Caco-2 (cell line): ENCODE measurements around the gene FGR. TPM values are rescaled to one million over a fixed set of nuclear protein-coding genes. Genes with fewer than 3 reads are reported as not detected.

Experiments used
- BruUV-seq: library from RNA; stranded (reverse); fragments of 400-500 nt; replicated peaks from 2 replicates; lab custom pipeline; 2021; lab: Mats Ljungman, UMichigan
- CTCF ChIA-PET: fragments of 300-600 bp; sonication (Branson Sonifier 250); formaldehyde crosslinking; loops from one replicate; lab custom pipeline; 2022; ENCODE audit warnings: antibody characterized with exemption; lab: Charles Lee
- POLR2A ChIA-PET: fragments of 300-600 bp; sonication (Branson Sonifier 250); formaldehyde crosslinking; loops from one replicate; lab custom pipeline; 2022; ENCODE audit warnings: antibody characterized with exemption; lab: Charles Lee
- DNase-seq, 2 experiments: peaks; one replicate each; pipeline versions ENCODE4 v3.0.0 to v3.0.0-alpha.2; 2020 to 2022
- H3K27me3 ChIP-seq: replicated peaks from 2 replicates; pipeline ENCODE4 v1.6.0; 2011; ENCODE audit warnings: low read length; ENCODE audit not compliant: control insufficient read depth, insufficient read depth
- H3K36me3 ChIP-seq: 2 replicates; pipeline ENCODE4 v1.5.1; 2011; ENCODE audit warnings: low read length; ENCODE audit not compliant: control insufficient read depth, insufficient read depth
- H3K4me1 ChIP-seq: fragments of 250-450 bp; sonication (Bioruptor Pico); 2 replicates; pipeline ENCODE4 v1.5.1; 2020; ENCODE audit warnings: mild to moderate bottlenecking
- H3K4me3 ChIP-seq: 2 replicates; pipeline ENCODE4 v1.5.1; 2011; ENCODE audit warnings: low read depth, mild to moderate bottlenecking, control low read depth, low read length
- H3K9me3 ChIP-seq: fragments of 250-450 bp; sonication (Bioruptor Pico); 2 replicates; pipeline ENCODE4 v1.5.1; 2020; ENCODE audit warnings: mild to moderate bottlenecking, moderate library complexity
- H3K27ac Mint-ChIP-seq: one replicate; pipeline ENCODE4 v1.8.0; 2022; ENCODE audit warnings: mixed read lengths; ENCODE audit not compliant: unreplicated experiment
- H3K27me3 Mint-ChIP-seq: one replicate; pipeline ENCODE4 v1.8.0; 2022; ENCODE audit warnings: mixed read lengths; ENCODE audit not compliant: insufficient read depth, unreplicated experiment
- H3K36me3 Mint-ChIP-seq: one replicate; pipeline ENCODE4 v1.8.0; 2022; ENCODE audit warnings: mild to moderate bottlenecking, mixed read lengths; ENCODE audit not compliant: insufficient read depth, unreplicated experiment
- H3K4me1 Mint-ChIP-seq: one replicate; pipeline ENCODE4 v1.8.0; 2022; ENCODE audit warnings: low read depth, mixed read lengths; ENCODE audit not compliant: unreplicated experiment
- H3K4me3 Mint-ChIP-seq: one replicate; pipeline ENCODE4 v1.8.0; 2022; ENCODE audit warnings: mild to moderate bottlenecking, moderate library complexity, mixed read lengths; ENCODE audit not compliant: unreplicated experiment
- H3K9me3 Mint-ChIP-seq: one replicate; pipeline ENCODE4 v1.8.0; 2022; ENCODE audit warnings: mixed read lengths; ENCODE audit not compliant: unreplicated experiment
- intact Hi-C: fragments of 100-400 bp; cut with micrococcal nuclease; formaldehyde crosslinking; loops from one replicate; pipeline ENCODE4 v1.10.0; 2022; ENCODE audit not compliant: unreplicated experiment
- total RNA-seq: library from RNA; stranded (reverse); gene quantifications from 2 replicates; pipeline ENCODE4 v1.2.3, GENCODE V29; 2022
- TF ChIP-seq, protein P1 (sequence below), 2 experiments: fragments of 200-600 bp in 1 of 2; IDR thresholded peaks; 1 replicate in 1 of 2; 2 replicates in 1 of 2; pipeline versions ENCODE4 v1.5.1 to v1.8.0; 2011 to 2022; ENCODE audit warnings: antibody characterized with exemption in 1 of 2, control low read depth in 1 of 2, inconsistent platforms in 1 of 2, low read depth in 1 of 2, low read length in 1 of 2, mild to moderate bottlenecking in 1 of 2, moderate library complexity in 1 of 2; ENCODE audit not compliant: insufficient read depth in 1 of 2, severe bottlenecking in 1 of 2, unreplicated experiment in 1 of 2

FGR gene
- total RNA-seq, 1 experiment from 2014 or later, result not detected

DNA sequence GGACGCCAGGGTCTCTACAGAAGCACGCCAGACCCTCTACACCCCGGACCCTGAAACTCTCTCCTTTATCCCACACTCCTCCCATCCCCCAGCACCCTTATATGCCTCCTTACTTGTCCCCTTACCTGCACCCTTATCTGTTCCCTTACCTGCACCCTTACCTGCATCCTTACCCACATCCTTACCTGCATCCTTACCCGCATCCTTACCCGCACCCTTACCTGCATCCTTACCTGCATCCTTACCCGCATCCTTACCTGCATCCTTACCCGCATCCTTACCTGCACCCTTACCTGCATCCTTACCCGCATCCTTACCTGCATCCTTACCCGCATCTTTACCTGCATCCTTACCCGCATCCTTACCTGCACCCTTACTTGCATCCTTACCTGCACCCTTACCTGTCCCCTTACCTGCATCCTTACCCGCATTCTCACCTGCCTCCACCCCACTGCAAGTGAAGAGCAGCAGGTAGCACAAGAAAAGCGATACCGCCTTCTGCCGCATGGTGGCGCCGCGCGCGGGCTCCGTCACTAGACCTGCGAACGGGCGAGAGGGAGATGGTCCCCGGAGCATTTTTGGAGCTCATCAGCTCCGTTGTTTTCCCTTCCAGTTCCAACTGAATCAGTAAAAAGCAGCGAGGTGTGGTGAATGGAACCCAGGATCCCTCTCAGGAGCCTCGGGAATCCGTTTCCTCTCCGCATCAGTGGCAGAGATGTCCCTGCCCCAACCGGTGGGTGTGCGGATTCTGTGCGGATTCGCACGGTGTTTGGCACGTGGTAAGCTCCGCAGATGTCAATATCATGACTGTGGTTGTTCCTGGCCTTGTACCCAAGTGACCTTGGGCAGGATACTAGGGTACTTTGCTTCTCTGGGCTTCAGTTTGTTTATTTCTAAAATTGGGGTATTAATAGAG, 34.1 kb upstream of the FGR start:
- H3K4me3 Mint-ChIP-seq, result peak overlapping the region; percentile 53
- peaks cover 12% of the 10 kb centered on the region for H3K4me1 ChIP-seq
- DNase-seq, result peak; percentile 69 to 86
- H3K36me3 ChIP-seq, result no peaks in the 10 kb centered on the region
- intact Hi-C loops, result no loop called here
- H3K4me3 ChIP-seq, result peak overlapping the region; percentile 18; the same call in 1 of the 2 replicates
- no TSS peak for BruUV-seq
- H3K9me3 ChIP-seq, result no peaks in the 10 kb centered on the region
- CTCF ChIA-PET, result interaction anchor here (0.6 to 1.6 kb wide), 13 partner anchors 10 to 201 kb away, joined by 3 to 11 read pairs (median 4); partner anchors contain the start of gene FAM76A
- POLR2A ChIA-PET, result interaction anchor here (1.3 kb wide), 1 partner anchor 56 kb away, joined by 9 read pairs; the partner anchor contains the start of gene FAM76A
- H3K27me3 ChIP-seq, result no peaks in the 10 kb centered on the region
- peaks cover 5% of the 10 kb centered on the region for H3K36me3 Mint-ChIP-seq
- no peaks in the 10 kb centered on the region for H3K27me3 Mint-ChIP-seq
- H3K27ac Mint-ChIP-seq, result no peak overlapping the region
- no peaks in the 10 kb centered on the region for H3K9me3 Mint-ChIP-seq
- peaks cover 6% of the 10 kb centered on the region for H3K4me1 Mint-ChIP-seq
- TF ChIP-seq, protein P1, sequence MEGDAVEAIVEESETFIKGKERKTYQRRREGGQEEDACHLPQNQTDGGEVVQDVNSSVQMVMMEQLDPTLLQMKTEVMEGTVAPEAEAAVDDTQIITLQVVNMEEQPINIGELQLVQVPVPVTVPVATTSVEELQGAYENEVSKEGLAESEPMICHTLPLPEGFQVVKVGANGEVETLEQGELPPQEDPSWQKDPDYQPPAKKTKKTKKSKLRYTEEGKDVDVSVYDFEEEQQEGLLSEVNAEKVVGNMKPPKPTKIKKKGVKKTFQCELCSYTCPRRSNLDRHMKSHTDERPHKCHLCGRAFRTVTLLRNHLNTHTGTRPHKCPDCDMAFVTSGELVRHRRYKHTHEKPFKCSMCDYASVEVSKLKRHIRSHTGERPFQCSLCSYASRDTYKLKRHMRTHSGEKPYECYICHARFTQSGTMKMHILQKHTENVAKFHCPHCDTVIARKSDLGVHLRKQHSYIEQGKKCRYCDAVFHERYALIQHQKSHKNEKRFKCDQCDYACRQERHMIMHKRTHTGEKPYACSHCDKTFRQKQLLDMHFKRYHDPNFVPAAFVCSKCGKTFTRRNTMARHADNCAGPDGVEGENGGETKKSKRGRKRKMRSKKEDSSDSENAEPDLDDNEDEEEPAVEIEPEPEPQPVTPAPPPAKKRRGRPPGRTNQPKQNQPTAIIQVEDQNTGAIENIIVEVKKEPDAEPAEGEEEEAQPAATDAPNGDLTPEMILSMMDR (IDR thresholded peaks at IDR 0.05; ENCODE audit: insufficient read depth in 1 of 2, low read depth in 1 of 2, low read length in 1 of 2, severe bottlenecking in 1 of 2, unreplicated experiment in 1 of 2), result peak; percentile 77 to 92

- TF ChIP-seq, protein P1 (IDR thresholded peaks at IDR 0.05; ENCODE audit: insufficient read depth in 1 of 2, low read depth in 1 of 2, low read length in 1 of 2, severe bottlenecking in 1 of 2, unreplicated experiment in 1 of 2), result no peak
- peaks cover 12% of the 10 kb centered on the region for H3K4me1 ChIP-seq
- CTCF ChIA-PET, result interaction anchor here (0.6 to 1.0 kb wide), 2 partner anchors 61 to 141 kb away, joined by 3 read pairs; no protein-coding TSS in a partner anchor
Measured at GRCh38 chr1:27668121-27668807, 33.3 kb upstream of the FGR start.

GRCh38 chr1:27666791-27667254, 31.8 kb upstream of the FGR start:
- intact Hi-C loops, result no loop called here
- Mint-ChIP-seq H3K27me3 (no peaks in the 10 kb centered on the region), H3K4me1 (peaks cover 11% of the 10 kb centered on the region), H3K36me3 (peaks cover 5% of the 10 kb centered on the region), H3K9me3 (no peaks in the 10 kb centered on the region), H3K4me3 (no peak overlapping the region), H3K27ac (no peak overlapping the region)
- TF ChIP-seq, protein P1 (IDR thresholded peaks at IDR 0.05; ENCODE audit: insufficient read depth in 1 of 2, low read depth in 1 of 2, low read length in 1 of 2, severe bottlenecking in 1 of 2, unreplicated experiment in 1 of 2), result no peak
- CTCF ChIA-PET, result interaction anchor here (1.1 kb wide), 1 partner anchor 60 kb away, joined by 3 read pairs; no protein-coding TSS in a partner anchor
- Histone ChIP-seq H3K4me3 (no peak overlapping the region), H3K36me3 (no peaks in the 10 kb centered on the region), H3K9me3 (no peaks in the 10 kb centered on the region), H3K27me3 (no peaks in the 10 kb centered on the region), H3K4me1 (peaks cover 9% of the 10 kb centered on the region; the same call in 1 of the 2 replicates)
- BruUV-seq, result no TSS peak
- DNase-seq, result no peak
- POLR2A ChIA-PET, result interaction anchor here (0.6 to 0.7 kb wide), 2 partner anchors 60 to 177 kb away, joined by 6 to 28 read pairs; no protein-coding TSS in a partner anchor

More at GRCh38 chr1:27668121-27668807, 33.3 kb upstream of the FGR start:
- no peak overlapping the region for H3K27ac Mint-ChIP-seq
- no peak for DNase-seq
- H3K4me3 Mint-ChIP-seq, result no peak overlapping the region
- POLR2A ChIA-PET, result no interaction called here
- no peak overlapping the region for H3K4me3 ChIP-seq
- H3K27me3 Mint-ChIP-seq, result no peaks in the 10 kb centered on the region
- H3K27me3 ChIP-seq, result no peaks in the 10 kb centered on the region
- H3K9me3 ChIP-seq, result no peaks in the 10 kb centered on the region
- intact Hi-C loops, result no loop called here
- no TSS peak for BruUV-seq
- H3K36me3 ChIP-seq, result no peaks in the 10 kb centered on the region
- H3K36me3 Mint-ChIP-seq, result peaks cover 5% of the 10 kb centered on the region
- H3K9me3 Mint-ChIP-seq, result no peaks in the 10 kb centered on the region
- peaks cover 7% of the 10 kb centered on the region for H3K4me1 Mint-ChIP-seq
